Measurements from ENCODE around the gene RPN2. TPM values are rescaled to one million over a fixed set of nuclear protein-coding genes. Genes with fewer than 3 reads are reported as not detected.

RPN2 gene
- polyA plus RNA-seq, 1 donor from 2014 or later, result 151 TPM

DNA sequence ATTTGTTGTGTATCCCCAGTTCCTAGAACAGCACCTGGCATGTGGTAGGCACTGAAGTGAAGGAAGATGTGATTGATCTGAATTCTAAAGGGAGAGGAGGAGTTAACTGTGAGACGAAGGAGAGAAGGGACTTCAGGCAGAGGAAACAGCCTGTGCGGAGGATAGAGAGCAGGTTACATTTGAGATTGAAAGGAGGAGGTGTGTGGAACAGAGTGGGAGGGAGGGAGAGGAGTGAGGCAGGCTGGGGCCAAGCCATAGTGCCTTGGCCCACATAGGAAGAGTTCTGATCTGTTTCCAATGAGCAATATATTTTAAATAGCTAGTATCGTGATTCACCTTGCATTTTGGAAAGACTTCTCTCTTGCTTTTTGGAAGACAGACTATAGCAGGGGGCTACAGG, 14.1 kb downstream of the RPN2 start:
- H3K4me3 ChIP-seq (ENCODE audit: low read length), result no peak overlapping the region
- no peak overlapping the region for H3K9ac ChIP-seq (ENCODE audit: low read length)
- no peak overlapping the region for H2AFZ ChIP-seq (ENCODE audit: low read depth, low read length)
- TF ChIP-seq RAD21 (conservative IDR thresholded peaks at IDR 0.05) (no peak), SMC3 (conservative IDR thresholded peaks at IDR 0.05; ENCODE audit: poor library complexity) (no peak), POLR2AphosphoS5 (IDR thresholded peaks at IDR 0.05) (no peak), EP300 (conservative IDR thresholded peaks at IDR 0.05; ENCODE audit: poor library complexity, severe bottlenecking) (no peak), TAF1 (IDR thresholded peaks at IDR 0.05; ENCODE audit: low read depth) (no peak), MXI1 (conservative IDR thresholded peaks at IDR 0.05; ENCODE audit: poor library complexity, severe bottlenecking) (no peak), EZH2 (IDR thresholded peaks at IDR 0.05; ENCODE audit: borderline replicate concordance, insufficient read depth, low read length, poor library complexity, severe bottlenecking) (no peak)
- TF ChIP-seq, protein P1, sequence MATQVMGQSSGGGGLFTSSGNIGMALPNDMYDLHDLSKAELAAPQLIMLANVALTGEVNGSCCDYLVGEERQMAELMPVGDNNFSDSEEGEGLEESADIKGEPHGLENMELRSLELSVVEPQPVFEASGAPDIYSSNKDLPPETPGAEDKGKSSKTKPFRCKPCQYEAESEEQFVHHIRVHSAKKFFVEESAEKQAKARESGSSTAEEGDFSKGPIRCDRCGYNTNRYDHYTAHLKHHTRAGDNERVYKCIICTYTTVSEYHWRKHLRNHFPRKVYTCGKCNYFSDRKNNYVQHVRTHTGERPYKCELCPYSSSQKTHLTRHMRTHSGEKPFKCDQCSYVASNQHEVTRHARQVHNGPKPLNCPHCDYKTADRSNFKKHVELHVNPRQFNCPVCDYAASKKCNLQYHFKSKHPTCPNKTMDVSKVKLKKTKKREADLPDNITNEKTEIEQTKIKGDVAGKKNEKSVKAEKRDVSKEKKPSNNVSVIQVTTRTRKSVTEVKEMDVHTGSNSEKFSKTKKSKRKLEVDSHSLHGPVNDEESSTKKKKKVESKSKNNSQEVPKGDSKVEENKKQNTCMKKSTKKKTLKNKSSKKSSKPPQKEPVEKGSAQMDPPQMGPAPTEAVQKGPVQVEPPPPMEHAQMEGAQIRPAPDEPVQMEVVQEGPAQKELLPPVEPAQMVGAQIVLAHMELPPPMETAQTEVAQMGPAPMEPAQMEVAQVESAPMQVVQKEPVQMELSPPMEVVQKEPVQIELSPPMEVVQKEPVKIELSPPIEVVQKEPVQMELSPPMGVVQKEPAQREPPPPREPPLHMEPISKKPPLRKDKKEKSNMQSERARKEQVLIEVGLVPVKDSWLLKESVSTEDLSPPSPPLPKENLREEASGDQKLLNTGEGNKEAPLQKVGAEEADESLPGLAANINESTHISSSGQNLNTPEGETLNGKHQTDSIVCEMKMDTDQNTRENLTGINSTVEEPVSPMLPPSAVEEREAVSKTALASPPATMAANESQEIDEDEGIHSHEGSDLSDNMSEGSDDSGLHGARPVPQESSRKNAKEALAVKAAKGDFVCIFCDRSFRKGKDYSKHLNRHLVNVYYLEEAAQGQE (IDR thresholded peaks at IDR 0.05; ENCODE audit: borderline replicate concordance), result no peak
- TF ChIP-seq, protein P2, sequence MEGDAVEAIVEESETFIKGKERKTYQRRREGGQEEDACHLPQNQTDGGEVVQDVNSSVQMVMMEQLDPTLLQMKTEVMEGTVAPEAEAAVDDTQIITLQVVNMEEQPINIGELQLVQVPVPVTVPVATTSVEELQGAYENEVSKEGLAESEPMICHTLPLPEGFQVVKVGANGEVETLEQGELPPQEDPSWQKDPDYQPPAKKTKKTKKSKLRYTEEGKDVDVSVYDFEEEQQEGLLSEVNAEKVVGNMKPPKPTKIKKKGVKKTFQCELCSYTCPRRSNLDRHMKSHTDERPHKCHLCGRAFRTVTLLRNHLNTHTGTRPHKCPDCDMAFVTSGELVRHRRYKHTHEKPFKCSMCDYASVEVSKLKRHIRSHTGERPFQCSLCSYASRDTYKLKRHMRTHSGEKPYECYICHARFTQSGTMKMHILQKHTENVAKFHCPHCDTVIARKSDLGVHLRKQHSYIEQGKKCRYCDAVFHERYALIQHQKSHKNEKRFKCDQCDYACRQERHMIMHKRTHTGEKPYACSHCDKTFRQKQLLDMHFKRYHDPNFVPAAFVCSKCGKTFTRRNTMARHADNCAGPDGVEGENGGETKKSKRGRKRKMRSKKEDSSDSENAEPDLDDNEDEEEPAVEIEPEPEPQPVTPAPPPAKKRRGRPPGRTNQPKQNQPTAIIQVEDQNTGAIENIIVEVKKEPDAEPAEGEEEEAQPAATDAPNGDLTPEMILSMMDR (IDR thresholded peaks at IDR 0.05; ENCODE audit: poor library complexity, severe bottlenecking), result no peak
- H3K9me2 ChIP-seq (ENCODE audit: insufficient read depth, low read length), result no peaks in the 10 kb centered on the region
- peaks cover 7% of the 10 kb centered on the region for H3K27me3 ChIP-seq (ENCODE audit: insufficient read depth, low read depth, low read length)
- H3K36me3 ChIP-seq (ENCODE audit: insufficient read depth, low read length), result no peaks in the 10 kb centered on the region
- H3K9me3 ChIP-seq (ENCODE audit: low read length), result no peaks in the 10 kb centered on the region
- H3K4me2 ChIP-seq (ENCODE audit: low read length), result no peak overlapping the region
- H3F3A ChIP-seq (ENCODE audit: insufficient read depth, low read length, poor library complexity, severe bottlenecking), result no peaks in the 10 kb centered on the region
- no peak overlapping the region for H3K27ac ChIP-seq (ENCODE audit: low read length)
- H4K20me1 ChIP-seq (ENCODE audit: insufficient read depth), result peaks cover 8% of the 10 kb centered on the region
- H3K79me2 ChIP-seq (replicated peaks; ENCODE audit: insufficient read depth, low read length), result peaks cover 47% of the 10 kb centered on the region

DNA sequence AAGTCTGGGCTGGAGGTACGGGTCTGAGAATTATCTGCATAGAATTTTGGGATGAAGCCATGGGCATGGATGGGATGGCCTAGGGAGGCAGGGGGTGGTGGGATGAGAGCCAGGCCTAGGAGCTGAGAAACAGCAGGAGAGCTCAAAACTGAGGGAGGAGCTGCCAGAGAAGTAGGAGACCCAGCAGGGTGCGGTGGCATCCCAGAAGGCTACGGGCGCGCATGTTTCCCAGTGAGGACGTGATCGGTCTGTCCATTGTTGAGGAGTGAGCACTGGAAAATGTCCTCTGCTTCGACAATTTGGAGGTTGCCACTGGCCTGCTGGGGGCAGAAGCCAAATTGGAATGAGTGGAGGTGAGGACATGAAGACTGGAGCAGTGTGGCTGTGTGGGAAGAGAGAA, 14.7 kb downstream of the RPN2 start:
- H3K9me3 ChIP-seq (ENCODE audit: low read length), result no peaks in the 10 kb centered on the region
- H3K9me2 ChIP-seq (ENCODE audit: insufficient read depth, low read length), result no peaks in the 10 kb centered on the region
- H3K36me3 ChIP-seq (ENCODE audit: insufficient read depth, low read length), result no peaks in the 10 kb centered on the region
- H3F3A ChIP-seq (ENCODE audit: insufficient read depth, low read length, poor library complexity, severe bottlenecking), result no peaks in the 10 kb centered on the region
- no peak overlapping the region for H3K9ac ChIP-seq (ENCODE audit: low read length)
- no peak overlapping the region for H3K4me3 ChIP-seq (ENCODE audit: low read length)
- no peak overlapping the region for H3K27ac ChIP-seq (ENCODE audit: low read length)
- no peak overlapping the region for H3K4me2 ChIP-seq (ENCODE audit: low read length)
- H3K27me3 ChIP-seq (ENCODE audit: insufficient read depth, low read depth, low read length), result peaks cover 8% of the 10 kb centered on the region
- peaks cover 8% of the 10 kb centered on the region for H4K20me1 ChIP-seq (ENCODE audit: insufficient read depth)
- H2AFZ ChIP-seq (ENCODE audit: low read depth, low read length), result no peak overlapping the region
- peaks cover 48% of the 10 kb centered on the region for H3K79me2 ChIP-seq (replicated peaks; ENCODE audit: insufficient read depth, low read length)
- TF ChIP-seq EZH2 (IDR thresholded peaks at IDR 0.05; ENCODE audit: borderline replicate concordance, insufficient read depth, low read length, poor library complexity, severe bottlenecking) (no peak), EP300 (conservative IDR thresholded peaks at IDR 0.05; ENCODE audit: poor library complexity, severe bottlenecking) (no peak), TAF1 (IDR thresholded peaks at IDR 0.05; ENCODE audit: low read depth) (no peak), MXI1 (conservative IDR thresholded peaks at IDR 0.05; ENCODE audit: poor library complexity, severe bottlenecking) (no peak), RAD21 (conservative IDR thresholded peaks at IDR 0.05) (no peak), SMC3 (conservative IDR thresholded peaks at IDR 0.05; ENCODE audit: poor library complexity) (no peak), POLR2AphosphoS5 (IDR thresholded peaks at IDR 0.05) (no peak)
- TF ChIP-seq, protein P1 (IDR thresholded peaks at IDR 0.05; ENCODE audit: borderline replicate concordance), result no peak
- TF ChIP-seq, protein P2 (IDR thresholded peaks at IDR 0.05; ENCODE audit: poor library complexity, severe bottlenecking), result no peak

Data from neural cell (in vitro differentiated cells).